ENCODE data around the gene GRK5. TPM values are rescaled to one million over a fixed set of nuclear protein-coding genes. Genes with fewer than 3 reads are reported as not detected.

GRK5 gene
- total RNA-seq, 3 donors from 2014 or later (not counting 1 experiment from before 2014, with no cell fraction given): 37.6 to 54.3 (median 47.9) TPM

DNA sequence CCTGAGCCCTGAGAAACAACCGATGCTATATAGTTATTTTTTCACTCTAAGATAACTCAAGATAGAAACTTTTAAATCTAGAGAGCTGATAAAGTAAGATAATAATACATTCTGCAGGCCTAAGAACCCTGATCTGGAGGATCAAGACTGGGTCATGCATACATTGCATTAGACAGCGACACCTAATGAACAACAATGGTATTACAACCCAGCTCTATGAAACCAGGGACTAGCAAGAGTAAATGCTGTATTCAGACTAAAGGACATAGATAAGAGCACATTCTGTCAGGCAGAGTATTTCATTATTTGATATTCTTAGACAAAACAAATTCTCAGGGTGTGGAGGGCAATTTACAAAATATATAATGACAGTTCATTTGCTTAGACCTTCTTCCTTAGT lies 148.6 kb downstream of the GRK5 start:
- H3K4me3 ChIP-seq (ENCODE audit: low read length): no peak overlapping the region
- no peak for ATAC-seq
- H3K27me3 Mint-ChIP-seq (ENCODE audit: low read depth in 2 of 2): no peaks in the 10 kb centered on the region
- peaks cover 24% of the 10 kb centered on the region for H3K9me3 ChIP-seq (ENCODE audit: control insufficient read depth, insufficient read depth, low read length)
- H3K27ac Mint-ChIP-seq: no peak overlapping the region
- intact Hi-C loops (cut with micrococcal nuclease): no loop called here
- H3K4me1 ChIP-seq (ENCODE audit: control insufficient read depth, insufficient read depth, low read length): peaks cover 12% of the 10 kb centered on the region
- WGBS (ENCODE audit: insufficient coverage): 82% methylated on average over 1 of the region's 2 CpGs
- H3K36me3 Mint-ChIP-seq: peaks cover 15% of the 10 kb centered on the region
- peaks cover 27 to 28% of the 10 kb centered on the region in 2 donors for H3K4me1 Mint-ChIP-seq
- TF ChIP-seq CTCF (IDR thresholded peaks at IDR 0.05): peak; percentile 27
- H3K4me3 Mint-ChIP-seq: no peak overlapping the region
- no peaks in the 10 kb centered on the region for H3K27me3 ChIP-seq (ENCODE audit: control insufficient read depth, insufficient read depth, low read length)
- DNase-seq: peak in 1 of 2 donors; percentile 27
- peaks cover 4 to 8% of the 10 kb centered on the region in 2 donors for H3K9me3 Mint-ChIP-seq
- no peaks in the 10 kb centered on the region for H3K36me3 ChIP-seq (ENCODE audit: control insufficient read depth, insufficient read depth, low read length)
- no peak overlapping the region for H3K27ac ChIP-seq (ENCODE audit: low read length)

GRCh38 chr10:119357412-119358151 lies 150.2 kb downstream of the GRK5 start:
- no peaks in the 10 kb centered on the region for H3K27me3 Mint-ChIP-seq (ENCODE audit: low read depth in 2 of 2)
- no peak overlapping the region for H3K27ac ChIP-seq (ENCODE audit: low read length)
- peaks cover 15% of the 10 kb centered on the region for H3K9me3 ChIP-seq (ENCODE audit: control insufficient read depth, insufficient read depth, low read length)
- no peak for ATAC-seq
- DNase-seq: no peak
- TF ChIP-seq CTCF (IDR thresholded peaks at IDR 0.05): no peak
- H3K4me3 ChIP-seq (ENCODE audit: low read length): no peak overlapping the region
- no peak overlapping the region for H3K27ac Mint-ChIP-seq
- H3K36me3 Mint-ChIP-seq: peaks cover 15% of the 10 kb centered on the region
- H3K4me3 Mint-ChIP-seq: no peak overlapping the region
- WGBS (ENCODE audit: insufficient coverage): 96% methylated on average over 14 of the region's 14 CpGs
- no peaks in the 10 kb centered on the region for H3K36me3 ChIP-seq (ENCODE audit: control insufficient read depth, insufficient read depth, low read length)
- peaks cover 27 to 28% of the 10 kb centered on the region in 2 donors for H3K4me1 Mint-ChIP-seq
- H3K9me3 Mint-ChIP-seq: peaks cover 2 to 8% of the 10 kb centered on the region in 2 donors
- H3K4me1 ChIP-seq (ENCODE audit: control insufficient read depth, insufficient read depth, low read length): peaks cover 12% of the 10 kb centered on the region
- intact Hi-C loops (cut with micrococcal nuclease): no loop called here
- no peaks in the 10 kb centered on the region for H3K27me3 ChIP-seq (ENCODE audit: control insufficient read depth, insufficient read depth, low read length)

DNA sequence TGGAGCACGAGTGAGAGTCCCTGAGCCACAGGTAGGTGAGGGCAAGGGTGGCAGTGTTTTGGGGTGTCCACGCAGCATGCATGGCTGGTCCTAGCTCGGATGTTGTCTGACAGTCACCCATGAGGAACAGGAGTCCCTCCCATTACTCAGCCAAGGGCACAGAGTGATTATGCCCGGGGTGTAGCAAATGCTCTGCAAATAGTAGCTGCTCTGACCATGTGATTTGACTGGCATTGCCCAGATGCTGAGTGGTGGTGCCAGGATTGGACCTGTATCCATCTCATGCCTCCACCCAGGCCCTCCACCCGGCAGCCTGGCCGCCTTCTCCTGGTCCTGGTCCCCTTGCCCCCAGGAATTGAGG lies 150.8 kb downstream of the GRK5 start:
- peaks cover 15% of the 10 kb centered on the region for H3K36me3 Mint-ChIP-seq
- no peak overlapping the region for H3K4me3 Mint-ChIP-seq
- no peak overlapping the region for H3K27ac Mint-ChIP-seq
- H3K9me3 ChIP-seq (ENCODE audit: control insufficient read depth, insufficient read depth, low read length): peaks cover 15% of the 10 kb centered on the region
- no peaks in the 10 kb centered on the region for H3K36me3 ChIP-seq (ENCODE audit: control insufficient read depth, insufficient read depth, low read length)
- no peak overlapping the region for H3K4me3 ChIP-seq (ENCODE audit: low read length)
- no peaks in the 10 kb centered on the region for H3K27me3 ChIP-seq (ENCODE audit: control insufficient read depth, insufficient read depth, low read length)
- no peak overlapping the region for H3K27ac ChIP-seq (ENCODE audit: low read length)
- intact Hi-C loops (cut with micrococcal nuclease): no loop called here
- H3K9me3 Mint-ChIP-seq: peaks cover 2 to 8% of the 10 kb centered on the region in 2 donors
- ATAC-seq (no peak), DNase-seq (no peak)
- H3K27me3 Mint-ChIP-seq (ENCODE audit: low read depth in 2 of 2): no peaks in the 10 kb centered on the region
- WGBS (ENCODE audit: insufficient coverage): 93% methylated on average over 6 of the region's 6 CpGs
- peaks cover 23 to 24% of the 10 kb centered on the region in 2 donors for H3K4me1 Mint-ChIP-seq
- TF ChIP-seq CTCF (IDR thresholded peaks at IDR 0.05): no peak
- H3K4me1 ChIP-seq (ENCODE audit: control insufficient read depth, insufficient read depth, low read length): peaks cover 12% of the 10 kb centered on the region

- DNase-seq (no peak), ATAC-seq (no peak)
- H3K36me3 Mint-ChIP-seq: peaks cover 15% of the 10 kb centered on the region
- TF ChIP-seq CTCF (IDR thresholded peaks at IDR 0.05): no peak
- H3K9me3 Mint-ChIP-seq: peaks cover 2 to 8% of the 10 kb centered on the region in 2 donors
- WGBS (ENCODE audit: insufficient coverage): 92% methylated on average over 2 of the region's 2 CpGs
- Histone ChIP-seq H3K36me3 (ENCODE audit: control insufficient read depth, insufficient read depth, low read length) (no peaks in the 10 kb centered on the region), H3K27me3 (ENCODE audit: control insufficient read depth, insufficient read depth, low read length) (no peaks in the 10 kb centered on the region), H3K9me3 (ENCODE audit: control insufficient read depth, insufficient read depth, low read length) (peaks cover 15% of the 10 kb centered on the region), H3K27ac (ENCODE audit: low read length) (no peak overlapping the region), H3K4me3 (ENCODE audit: low read length) (no peak overlapping the region), H3K4me1 (ENCODE audit: control insufficient read depth, insufficient read depth, low read length) (peaks cover 12% of the 10 kb centered on the region)
- peak overlapping the region in 1 of 2 donors; percentile 12 for H3K27ac Mint-ChIP-seq
- no peak overlapping the region for H3K4me3 Mint-ChIP-seq
- H3K4me1 Mint-ChIP-seq: peaks cover 23% of the 10 kb centered on the region in 2 donors
- intact Hi-C loops (cut with micrococcal nuclease): no loop called here
- no peaks in the 10 kb centered on the region for H3K27me3 Mint-ChIP-seq (ENCODE audit: low read depth in 2 of 2)
These were observed 151.2 kb downstream of the GRK5 start for GRCh38 chr10:119358567-119358966.

All from natural killer cell (primary cell).